Endothelial cell of umbilical vein (primary cell): ENCODE measurements around the gene SEC11A. TPM values are rescaled to one million over a fixed set of nuclear protein-coding genes. Genes with fewer than 3 reads are reported as not detected.

Source experiments
- BruUV-seq: library from RNA; stranded (reverse); fragments of 400-500 nt; replicated peaks from 2 replicates; lab custom pipeline; 2021; lab: Mats Ljungman, UMichigan
- CTCF ChIA-PET: fragments of 300-600, 350-600 bp; sonication (Branson Sonifier 250); formaldehyde crosslinking; loops from one replicate; lab custom pipeline; 2021; ENCODE audit warnings: antibody characterized with exemption, inconsistent platforms; lab: Charles Lee
- POLR2A ChIA-PET: fragments of 300-600, 350-600 bp; sonication (Branson Sonifier 250); formaldehyde crosslinking; loops from one replicate; lab custom pipeline; 2021; ENCODE audit warnings: antibody characterized with exemption, inconsistent platforms; lab: Charles Lee
- DNase-seq: peaks from one replicate; pipeline ENCODE4 v3.0.0-alpha.2; 2011; ENCODE audit warnings: low read depth, low spot score
- FAIRE-seq: peaks from 2 replicates; lab custom pipeline; 2011; peaks lifted over from hg19 to GRCh38; lab: Jason Lieb, UNC
- H2AFZ ChIP-seq: 2 replicates; pipeline ENCODE4 v1.6.0; 2012; ENCODE audit warnings: low read depth, low read length, control low read depth, inconsistent platforms
- H3K27ac ChIP-seq: 2 replicates; pipeline ENCODE4 v1.5.1; 2011; ENCODE audit warnings: low read depth, mild to moderate bottlenecking, control low read depth, low read length, moderate library complexity; ENCODE audit not compliant: insufficient read depth
- H3K27me3 ChIP-seq, 2 experiments: 2 replicates each; pipeline versions ENCODE4 v1.6.0 to v1.6.1; 2011; ENCODE audit warnings: low read length in 2 of 2, mixed read lengths in 1 of 2; ENCODE audit not compliant: control insufficient read depth in 2 of 2, insufficient read depth in 2 of 2
- H3K36me3 ChIP-seq, 2 experiments: 2 replicates in 1 of 2; 3 replicates in 1 of 2; pipeline ENCODE4 v1.5.1; 2011; ENCODE audit warnings: low read length in 2 of 2, mild to moderate bottlenecking in 1 of 2, moderate library complexity in 1 of 2; ENCODE audit not compliant: control insufficient read depth in 2 of 2, insufficient read depth in 2 of 2; ENCODE audit errors: extremely low read depth in 1 of 2
- H3K4me1 ChIP-seq: 3 replicates; pipeline ENCODE4 v1.5.1; 2011; ENCODE audit warnings: mild to moderate bottlenecking, low read length; ENCODE audit not compliant: control insufficient read depth, insufficient read depth; ENCODE audit errors: extremely low read depth
- H3K4me2 ChIP-seq: 2 replicates; pipeline ENCODE4 v1.6.1; 2011; ENCODE audit warnings: low read length, control low read depth, mixed read lengths; ENCODE audit not compliant: insufficient read depth
- H3K4me3 ChIP-seq, 3 experiments: fragments of 200-600 bp in 1 of 3; sonication (generic), shearing (Covaris generic) in 1 of 3; replicated peaks in 1 of 3; 2 replicates each; pipeline ENCODE4 v1.5.1; 2011 to 2016; ENCODE audit warnings: control low read depth in 3 of 3, low read length in 3 of 3, mild to moderate bottlenecking in 2 of 3, inconsistent platforms in 1 of 3, low read depth in 1 of 3, moderate library complexity in 1 of 3; ENCODE audit not compliant: insufficient read depth in 1 of 3
- H3K79me2 ChIP-seq: 2 replicates; pipeline ENCODE4 v1.6.0; 2012; ENCODE audit warnings: low read length, inconsistent platforms; ENCODE audit not compliant: control insufficient read depth, insufficient read depth
- H3K9ac ChIP-seq: replicated peaks from 2 replicates; pipeline ENCODE3; 2011; ENCODE audit warnings: low read length, control low read depth; ENCODE audit not compliant: insufficient read depth; ENCODE audit errors: extremely low read depth
- H3K9me1 ChIP-seq: replicated peaks from 3 replicates; pipeline ENCODE4 v1.6.0; 2011; ENCODE audit warnings: mild to moderate bottlenecking, low read length; ENCODE audit not compliant: control insufficient read depth, insufficient read depth; ENCODE audit errors: extremely low read depth
- H3K9me3 ChIP-seq: replicated peaks from 2 replicates; pipeline ENCODE4 v1.5.1; 2012; ENCODE audit warnings: low read length, inconsistent platforms; ENCODE audit not compliant: control insufficient read depth, insufficient read depth
- H4K20me1 ChIP-seq: replicated peaks from 2 replicates; pipeline ENCODE3; 2011; ENCODE audit warnings: mild to moderate bottlenecking, low read length; ENCODE audit not compliant: control insufficient read depth, insufficient read depth; ENCODE audit errors: extremely low read depth
- EZH2 ChIP-seq: IDR thresholded peaks from 2 replicates; pipeline ENCODE4 v1.6.1; 2012; ENCODE audit warnings: borderline replicate concordance, low read depth, mild to moderate bottlenecking, moderate library complexity, low read length, inconsistent platforms; ENCODE audit not compliant: severe bottlenecking
- FOS ChIP-seq: IDR thresholded peaks from 2 replicates; pipeline ENCODE4 v1.6.1; 2011; ENCODE audit warnings: mild to moderate bottlenecking, low read length, moderate library complexity, borderline replicate concordance; ENCODE audit not compliant: insufficient read depth
- GATA2 ChIP-seq: IDR thresholded peaks from 2 replicates; pipeline ENCODE4 v1.7.0; 2011; ENCODE audit warnings: low read depth, mild to moderate bottlenecking, moderate library complexity, mixed read lengths, low read length; ENCODE audit not compliant: insufficient read length, insufficient read depth
- JUN ChIP-seq: IDR thresholded peaks from 2 replicates; pipeline ENCODE4 v1.6.1; 2011; ENCODE audit warnings: borderline replicate concordance, low read depth; ENCODE audit not compliant: insufficient read length, insufficient read depth
- MYC ChIP-seq: IDR thresholded peaks from one replicate; pipeline ENCODE4 v1.6.1; 2011; ENCODE audit warnings: mild to moderate bottlenecking, low read depth, low read length
- POLR2A ChIP-seq: IDR thresholded peaks from 2 replicates; pipeline ENCODE4 v1.6.1; 2012; ENCODE audit warnings: low read depth, mild to moderate bottlenecking, control low read depth, low read length
- POLR2AphosphoS5 ChIP-seq: IDR thresholded peaks from 2 replicates; pipeline ENCODE4 v1.6.1; 2012; ENCODE audit warnings: low read depth, mild to moderate bottlenecking, control low read depth, low read length, moderate library complexity; ENCODE audit not compliant: insufficient read depth
- dilution Hi-C: fragments of 300-500 bp; cut with MboI; formaldehyde crosslinking; loops from one replicate; pipeline ENCODE4 v1.15.0; 2019; ENCODE audit warnings: low sequenced_read_pairs; ENCODE audit not compliant: extremely low pct_ligation_motif_present
- intact Hi-C: fragments of 100-400 bp; cut with micrococcal nuclease; formaldehyde crosslinking; loops from one replicate; pipeline ENCODE4 v1.10.0; 2022
- polyA plus RNA-seq, 4 experiments: library from polyadenylated mRNA; depleted of rRNA in 3 of 4; stranded (reverse) in 3 of 4; unstranded in 1 of 4; fragments of >200 nt; gene quantifications; 2 replicates each; pipeline versions ENCODE4 v1.2.1 to v1.2.3, GENCODE V29; 2011 to 2012; ENCODE audit warnings: missing spikeins in 1 of 4
- total RNA-seq: library from RNA; stranded (reverse); gene quantifications from 2 replicates; pipeline ENCODE4 v1.2.3, GENCODE V29; 2021
- TF ChIP-seq, protein P1 (sequence below): IDR thresholded peaks from 2 replicates; pipeline ENCODE4 v1.6.1; 2011; ENCODE audit not compliant: insufficient read depth, insufficient read length
- TF ChIP-seq, protein P2 (sequence below), 2 donors: IDR thresholded peaks; 1 replicate in 1 of 2; 2 replicates in 1 of 2; pipeline ENCODE4 v1.5.1; 2011; ENCODE audit warnings: low read length in 2 of 2, mild to moderate bottlenecking in 2 of 2, moderate library complexity in 2 of 2, control low read depth in 1 of 2, inconsistent platforms in 1 of 2, low read depth in 1 of 2; ENCODE audit not compliant: insufficient read depth in 1 of 2; ENCODE audit errors: extremely low read depth in 1 of 2

SEC11A gene
- total and polyA plus RNA-seq, 2 donors (not counting 3 experiments of a cell fraction or from before 2014, with no cell fraction given), result 189 to 204 TPM

DNA sequence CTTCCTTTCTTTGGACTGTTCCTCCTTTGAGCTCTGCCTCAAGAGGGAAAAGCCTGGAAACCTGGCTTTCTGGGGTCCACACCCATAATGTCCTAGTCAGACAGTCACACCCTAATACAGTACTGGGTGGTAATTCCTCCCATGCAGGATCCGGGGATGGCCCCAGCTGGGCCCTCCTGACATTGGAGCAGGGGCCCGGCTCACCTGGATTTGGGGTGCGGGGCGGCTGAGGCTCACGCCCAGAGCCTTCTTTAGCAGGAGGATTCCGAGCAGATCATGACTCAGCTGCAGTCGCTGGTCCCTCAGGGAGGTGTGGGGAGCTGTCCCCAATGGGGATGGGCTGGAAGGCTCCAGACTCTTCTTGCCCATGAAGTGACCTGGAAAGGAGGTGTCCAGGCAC lies 59.0 kb downstream of the SEC11A start:
- TF ChIP-seq GATA2 (no peak), JUN (no peak), MYC (no peak), POLR2AphosphoS5 (no peak), POLR2A (no peak), FOS (no peak), EZH2 (no peak)
- TF ChIP-seq, protein P1, sequence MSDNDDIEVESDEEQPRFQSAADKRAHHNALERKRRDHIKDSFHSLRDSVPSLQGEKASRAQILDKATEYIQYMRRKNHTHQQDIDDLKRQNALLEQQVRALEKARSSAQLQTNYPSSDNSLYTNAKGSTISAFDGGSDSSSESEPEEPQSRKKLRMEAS, result no peak
- TF ChIP-seq, protein P2, sequence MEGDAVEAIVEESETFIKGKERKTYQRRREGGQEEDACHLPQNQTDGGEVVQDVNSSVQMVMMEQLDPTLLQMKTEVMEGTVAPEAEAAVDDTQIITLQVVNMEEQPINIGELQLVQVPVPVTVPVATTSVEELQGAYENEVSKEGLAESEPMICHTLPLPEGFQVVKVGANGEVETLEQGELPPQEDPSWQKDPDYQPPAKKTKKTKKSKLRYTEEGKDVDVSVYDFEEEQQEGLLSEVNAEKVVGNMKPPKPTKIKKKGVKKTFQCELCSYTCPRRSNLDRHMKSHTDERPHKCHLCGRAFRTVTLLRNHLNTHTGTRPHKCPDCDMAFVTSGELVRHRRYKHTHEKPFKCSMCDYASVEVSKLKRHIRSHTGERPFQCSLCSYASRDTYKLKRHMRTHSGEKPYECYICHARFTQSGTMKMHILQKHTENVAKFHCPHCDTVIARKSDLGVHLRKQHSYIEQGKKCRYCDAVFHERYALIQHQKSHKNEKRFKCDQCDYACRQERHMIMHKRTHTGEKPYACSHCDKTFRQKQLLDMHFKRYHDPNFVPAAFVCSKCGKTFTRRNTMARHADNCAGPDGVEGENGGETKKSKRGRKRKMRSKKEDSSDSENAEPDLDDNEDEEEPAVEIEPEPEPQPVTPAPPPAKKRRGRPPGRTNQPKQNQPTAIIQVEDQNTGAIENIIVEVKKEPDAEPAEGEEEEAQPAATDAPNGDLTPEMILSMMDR (IDR thresholded peaks at IDR 0.05; ENCODE audit: extremely low read depth in 1 of 2, insufficient read depth in 1 of 2, low read depth in 1 of 2, low read length in 2 of 2), result no peak
- FAIRE-seq (no peak), DNase-seq (no peak)
- ChIA-PET CTCF (interaction anchor here (0.9 to 2.6 kb wide), 3 partner anchors 58 to 271 kb away, joined by 3 to 8 read pairs (median 6); no protein-coding TSS in a partner anchor), POLR2A (no interaction called here)
- no peak overlapping the region for H3K4me2 ChIP-seq
- H3K9me1 ChIP-seq, result no peaks in the 10 kb centered on the region
- no peaks in the 10 kb centered on the region for H3K27me3 ChIP-seq
- no peak overlapping the region for H3K9ac ChIP-seq
- no peak overlapping the region for H3K4me3 ChIP-seq
- intact Hi-C loops (no loop called here), dilution Hi-C loops (no loop called here)
- H3K4me1 ChIP-seq, result peaks cover 30% of the 10 kb centered on the region
- no peak overlapping the region for H2AFZ ChIP-seq
- no TSS peak for BruUV-seq
- no peaks in the 10 kb centered on the region for H3K9me3 ChIP-seq
- H4K20me1 ChIP-seq, result no peaks in the 10 kb centered on the region
- H3K27ac ChIP-seq, result no peak overlapping the region
- no peaks in the 10 kb centered on the region for H3K36me3 ChIP-seq
- peaks cover 15% of the 10 kb centered on the region for H3K79me2 ChIP-seq
